Right atrium auricular region (tissue), 2 donors: ENCODE measurements around the gene PRCD. TPM values are rescaled to one million over a fixed set of nuclear protein-coding genes. Genes with fewer than 3 reads are reported as not detected.
"Not testable (repeated sequence)": the region's sequence is repeated elsewhere in the genome, so short reads cannot be mapped to it uniquely, and the experiment has no call there.

Experiments used
- DNase-seq: peaks from one replicate; pipeline ENCODE4 v3.0.0-alpha.2; 2019; ENCODE audit warnings: low spot score
- H3K27ac ChIP-seq, 2 donors: fragments of 200-600 bp; sonication (generic); 1 replicate in 1 of 2; 2 replicates in 1 of 2; pipeline ENCODE4 v1.5.1; 2016 to 2019
- H3K27me3 ChIP-seq, 2 donors: fragments of 200-600 bp; sonication (generic); one replicate each; pipeline versions ENCODE4 v1.5.1 to v1.6.0; 2017 to 2019
- H3K36me3 ChIP-seq: fragments of 200-600 bp; sonication (generic); one replicate; pipeline ENCODE4 v1.5.1; 2016
- H3K4me1 ChIP-seq, 2 donors: fragments of 200-600 bp; sonication (generic); one replicate each; pipeline versions ENCODE4 v1.5.1 to v1.6.0; 2017 to 2019
- H3K4me3 ChIP-seq, 2 donors: fragments of 200-600 bp; sonication (generic); 1 replicate in 1 of 2; 2 replicates in 1 of 2; pipeline ENCODE4 v1.5.1; 2017 to 2019; ENCODE audit warnings: mild to moderate bottlenecking in 1 of 2, moderate library complexity in 1 of 2
- H3K9me3 ChIP-seq, 2 donors: fragments of 200-600 bp; sonication (generic); one replicate each; pipeline ENCODE4 v1.5.1; 2019
- CTCF ChIP-seq, 2 donors: fragments of 200-600 bp; sonication (generic); IDR thresholded peaks; one replicate each; pipeline ENCODE4 v1.5.1; 2019; ENCODE audit warnings: antibody characterized with exemption in 2 of 2
- total RNA-seq, 2 donors: library from RNA; depleted of rRNA; stranded (reverse); fragments of >200 nt; gene quantifications; one replicate each; pipeline ENCODE4 v1.1.0, GENCODE V29; 2016

PRCD gene
- total RNA-seq, 2 donors from 2014 or later: 2.1 to 3.5 TPM

- Histone ChIP-seq H3K9me3 (no peaks in the 10 kb centered on the region), H3K27me3 (no peaks in the 10 kb centered on the region), H3K36me3 (no peaks in the 10 kb centered on the region), H3K27ac (no peak overlapping the region), H3K4me3 (no peak overlapping the region), H3K4me1 (peaks cover 0 to 19% of the 10 kb centered on the region in 2 donors)
- no peak for TF ChIP-seq CTCF (IDR thresholded peaks at IDR 0.05)
- no peak for DNase-seq
Observed at GRCh38 chr17:76510831-76511244, 29.0 kb upstream of the PRCD start.

- Histone ChIP-seq H3K27ac (no peak overlapping the region), H3K9me3 (no peaks in the 10 kb centered on the region), H3K4me3 (no peak overlapping the region), H3K27me3 (no peaks in the 10 kb centered on the region), H3K36me3 (no peaks in the 10 kb centered on the region), H3K4me1 (peaks cover 0 to 20% of the 10 kb centered on the region in 2 donors)
- DNase-seq: no peak
- no peak for TF ChIP-seq CTCF (IDR thresholded peaks at IDR 0.05)
Observed at GRCh38 chr17:76511668-76512365, 28.0 kb upstream of the PRCD start.

DNA sequence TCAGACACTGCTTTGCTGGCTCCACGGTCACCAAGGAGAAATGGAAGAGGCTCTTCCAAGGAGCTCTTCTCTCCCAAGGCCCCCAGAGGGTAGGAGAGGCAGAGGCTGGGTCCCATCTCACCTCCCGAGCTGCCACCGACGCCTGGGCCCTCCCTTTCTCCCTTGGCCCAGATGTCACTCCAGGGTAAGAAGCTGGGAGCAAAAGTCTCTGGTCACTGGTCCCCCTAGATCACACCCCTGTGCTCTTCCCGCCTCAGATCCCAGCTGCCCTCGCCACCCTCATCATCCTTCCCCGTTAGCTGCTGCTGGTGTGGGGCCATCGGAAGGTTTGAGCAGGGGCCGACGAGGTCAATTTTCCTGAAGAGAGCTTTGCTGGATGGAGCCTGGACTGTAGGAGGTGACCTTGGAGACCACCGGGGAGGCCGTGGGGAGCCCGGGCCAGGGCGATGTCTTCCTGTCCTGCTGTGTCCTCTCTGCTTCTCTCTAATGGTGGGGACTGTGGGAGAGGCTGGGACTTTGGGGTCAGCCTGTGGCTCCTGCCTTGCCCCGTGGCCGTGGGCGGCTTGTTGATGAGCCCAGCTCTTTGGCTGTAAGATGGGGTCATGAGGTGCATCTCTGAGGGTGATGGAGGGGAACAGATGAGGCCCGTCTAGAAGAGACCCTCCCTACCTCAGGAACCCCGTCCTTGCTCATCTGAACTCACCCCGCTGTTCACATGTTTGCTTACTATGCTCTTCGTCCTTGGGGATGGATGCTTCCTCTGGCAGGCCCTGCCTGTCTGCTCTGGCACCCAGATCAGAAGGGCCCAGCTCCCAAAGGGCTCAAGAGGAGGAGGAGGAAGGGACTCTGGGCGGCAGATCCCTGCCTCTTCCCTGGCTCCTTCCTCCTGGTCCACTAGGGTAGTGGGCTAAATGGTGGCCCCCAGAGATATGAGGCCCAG, 27.2 kb upstream of the PRCD start:
- no peak for TF ChIP-seq CTCF (IDR thresholded peaks at IDR 0.05)
- peaks cover 0 to 20% of the 10 kb centered on the region in 2 donors for H3K4me1 ChIP-seq
- no peak for DNase-seq
- H3K27ac ChIP-seq: no peak overlapping the region
- no peaks in the 10 kb centered on the region for H3K36me3 ChIP-seq
- H3K9me3 ChIP-seq: no peaks in the 10 kb centered on the region
- H3K4me3 ChIP-seq: no peak overlapping the region
- H3K27me3 ChIP-seq: no peaks in the 10 kb centered on the region

DNA sequence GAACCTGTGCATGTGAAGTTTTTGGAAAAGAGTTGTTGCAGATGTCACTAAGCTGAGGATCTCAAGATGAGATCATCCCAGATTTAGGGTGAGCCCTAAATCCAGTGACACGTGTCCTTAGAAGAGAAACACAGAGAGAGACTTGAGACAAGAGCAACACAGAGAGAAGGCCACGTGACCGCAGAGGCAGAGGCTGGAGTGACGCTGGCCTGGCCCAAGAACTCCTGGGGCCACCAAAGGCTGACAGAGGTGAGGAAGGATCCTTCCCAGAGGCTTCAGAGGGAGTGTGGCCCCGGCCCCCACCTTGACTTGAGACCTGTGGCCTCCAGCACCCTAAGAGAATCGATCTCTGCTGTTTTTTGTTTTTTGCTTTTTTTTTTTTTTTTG, 26.5 kb upstream of the PRCD start:
- H3K4me3 ChIP-seq: no peak overlapping the region
- no peak for DNase-seq

GRCh38 chr17:76514355-76514754, 25.5 kb upstream of the PRCD start:
- H3K4me1 ChIP-seq: peaks cover 0 to 20% of the 10 kb centered on the region in 2 donors
- not testable (repeated sequence) for H3K4me3 ChIP-seq, H3K27me3 ChIP-seq, H3K36me3 ChIP-seq, DNase-seq, H3K9me3 ChIP-seq
- peak overlapping the region in 1 of 2 donors; percentile 46 for H3K27ac ChIP-seq

More for the DNA sequence above, 26.5 kb upstream of the PRCD start:
- Histone ChIP-seq H3K9me3 (no peaks in the 10 kb centered on the region), H3K27me3 (no peaks in the 10 kb centered on the region), H3K4me1 (peaks cover 0 to 20% of the 10 kb centered on the region in 2 donors), H3K27ac (no peak overlapping the region), H3K36me3 (no peaks in the 10 kb centered on the region)
- TF ChIP-seq CTCF (IDR thresholded peaks at IDR 0.05): no peak

DNA sequence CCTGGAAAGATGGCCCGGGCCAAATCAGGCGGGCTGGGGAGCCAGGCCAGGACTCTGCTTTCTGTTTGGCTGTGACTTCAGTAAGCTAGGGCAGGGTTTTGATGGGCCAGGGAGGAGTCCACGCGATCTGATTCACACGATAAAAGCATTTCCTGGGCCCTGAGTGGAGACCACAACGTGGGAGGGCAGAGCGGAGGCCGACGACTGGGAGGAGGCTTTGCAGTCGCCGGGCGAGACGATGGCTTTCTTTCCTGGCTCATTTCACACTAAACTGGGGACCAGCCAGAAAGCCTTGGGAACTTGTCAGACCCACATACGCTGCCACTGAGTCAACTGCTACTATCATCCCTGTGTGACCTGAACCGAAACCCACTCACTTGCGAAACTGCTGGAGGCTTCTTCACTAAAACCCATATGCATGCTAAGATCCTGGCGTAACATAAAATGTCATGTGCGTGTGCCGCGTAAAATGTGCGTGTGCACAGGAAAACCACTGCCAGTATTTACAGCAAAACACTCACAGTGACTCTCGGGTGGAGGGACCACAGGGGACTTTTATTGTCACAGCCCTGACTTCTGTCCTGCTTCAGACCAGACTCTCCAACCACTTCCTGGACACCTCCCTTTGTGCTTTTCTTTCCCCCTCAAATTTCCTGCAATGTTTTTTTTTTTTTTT, 24.4 kb upstream of the PRCD start:
- Histone ChIP-seq H3K27me3 (no peaks in the 10 kb centered on the region), H3K4me1 (peaks cover 0 to 20% of the 10 kb centered on the region in 2 donors), H3K9me3 (no peaks in the 10 kb centered on the region), H3K4me3 (peak overlapping the region in 1 of 2 donors; percentile 25), H3K27ac (peak overlapping the region; percentile 46 to 64), H3K36me3 (no peaks in the 10 kb centered on the region)
- TF ChIP-seq CTCF (IDR thresholded peaks at IDR 0.05): no peak
- peak; percentile 96 for DNase-seq
